GM21825 (cell line): ENCODE measurements around the gene PCSK4.

Source experiments
- ATAC-seq: cut with Tn5 transposase; IDR thresholded peaks from one replicate; pipeline ENCODE4 v1.9.1; 2021; ENCODE audit warnings: mild to moderate bottlenecking, moderate library complexity; ENCODE audit not compliant: unreplicated experiment

PCSK4 gene

DNA sequence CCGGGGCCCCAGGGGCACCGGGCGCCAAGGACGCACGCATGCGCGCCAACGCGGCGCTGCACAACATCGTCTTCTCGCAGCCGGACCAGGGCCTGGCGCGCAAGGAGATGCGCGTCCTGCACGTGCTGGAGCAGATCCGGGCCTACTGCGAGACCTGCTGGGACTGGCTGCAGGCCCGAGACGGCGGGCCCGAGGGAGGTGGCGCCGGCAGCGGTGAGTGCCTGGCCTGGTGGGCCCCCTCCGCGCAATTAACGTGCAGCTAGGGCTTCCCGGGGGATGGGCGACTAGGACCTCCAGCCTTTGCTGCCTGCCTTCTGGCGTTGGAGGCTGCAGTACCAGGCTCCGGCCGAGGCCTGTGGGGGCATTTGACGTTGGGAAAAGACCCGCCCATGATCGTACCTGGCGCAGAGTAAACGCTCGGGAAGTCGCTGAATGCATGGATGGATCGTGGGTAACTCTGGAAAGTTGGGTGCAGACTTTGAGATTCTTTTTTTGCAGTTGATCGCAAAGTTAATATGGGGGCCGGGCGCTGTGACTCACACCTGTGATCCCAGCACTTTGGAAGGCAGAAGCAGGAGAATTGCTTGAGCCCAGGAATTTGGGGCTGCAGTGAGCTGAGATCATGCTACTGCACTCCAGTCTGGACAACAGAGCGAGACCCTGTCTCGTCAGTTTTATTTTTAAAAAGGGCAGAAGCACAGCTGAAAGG, 33.0 kb downstream of the PCSK4 start:
- ATAC-seq: no peak

DNA sequence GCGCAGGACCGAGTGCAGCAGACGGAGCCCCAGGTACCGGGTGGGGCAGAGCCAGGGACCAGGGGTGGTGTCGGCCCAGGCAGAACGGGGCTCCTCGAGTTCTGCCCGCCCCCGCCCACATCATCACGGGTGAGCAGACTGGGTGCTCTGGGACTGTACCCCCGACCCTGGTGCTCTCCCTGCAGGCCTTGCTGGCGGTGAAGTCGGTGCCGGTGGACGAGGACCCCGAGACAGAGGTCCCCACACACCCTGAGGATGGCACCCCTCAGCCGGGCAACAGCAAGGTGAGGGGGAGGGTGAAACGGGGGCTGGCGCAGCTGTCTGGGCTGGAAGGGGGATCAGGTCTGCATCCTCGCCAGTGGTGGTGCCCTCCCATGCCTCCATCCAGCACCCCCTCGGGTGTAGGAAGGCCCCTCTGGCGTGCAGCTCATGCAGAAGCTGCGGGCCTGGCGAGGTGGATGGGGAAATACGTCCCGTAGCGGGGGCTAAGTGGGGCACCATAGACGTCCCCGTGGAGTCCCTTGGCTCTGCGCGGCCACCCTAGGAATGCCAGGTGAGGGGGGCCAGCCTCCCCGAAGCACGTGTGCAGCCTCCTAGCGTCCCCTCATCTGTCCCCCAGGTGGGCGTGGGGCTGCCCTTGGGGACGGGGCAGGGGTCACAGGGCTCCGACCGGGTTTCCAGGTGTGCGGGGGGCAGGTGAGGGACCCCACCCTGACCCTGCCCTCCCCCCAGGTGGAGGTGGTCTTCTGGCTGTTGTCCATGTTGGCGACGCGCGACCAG, 33.8 kb downstream of the PCSK4 start:
- ATAC-seq: no peak

DNA sequence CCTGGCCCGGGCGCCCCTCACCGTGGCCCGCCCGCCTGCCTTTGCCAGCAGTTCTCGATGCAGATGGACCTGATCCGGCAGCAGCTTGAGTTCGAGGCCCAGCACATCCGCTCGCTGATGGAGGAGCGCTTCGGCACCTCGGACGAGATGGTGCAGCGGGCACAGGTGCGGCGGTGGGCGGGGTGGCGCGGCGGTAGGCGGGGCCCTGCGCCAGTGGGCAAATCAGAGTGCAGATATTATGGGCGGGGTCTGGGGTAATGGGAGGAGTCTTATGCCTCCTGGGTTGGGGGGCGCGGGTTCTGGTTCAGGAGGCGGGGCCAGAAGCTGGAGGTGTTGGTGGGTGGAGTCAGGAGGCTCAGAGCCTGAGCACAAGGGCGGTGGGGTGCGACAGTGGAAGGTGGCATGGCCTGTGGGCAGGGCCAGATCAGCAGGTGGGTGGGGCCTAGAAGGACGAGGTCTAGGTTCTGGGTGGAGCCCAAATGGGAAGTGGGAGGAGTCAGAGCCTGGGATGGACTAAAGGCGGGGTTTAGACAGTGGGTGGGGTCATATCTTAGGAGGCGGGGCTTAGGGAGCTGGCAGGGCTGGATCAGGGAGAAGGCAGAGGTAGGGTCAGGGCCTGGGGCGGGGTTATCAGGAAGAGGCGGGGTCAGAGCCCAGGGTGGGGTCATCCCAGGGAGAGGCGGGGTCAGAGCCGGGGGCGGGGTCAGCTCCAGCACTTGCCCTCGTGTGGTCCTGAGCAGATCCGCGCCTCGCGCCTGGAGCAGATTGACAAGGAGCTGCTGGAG, 34.6 kb downstream of the PCSK4 start:
- no peak for ATAC-seq

DNA sequence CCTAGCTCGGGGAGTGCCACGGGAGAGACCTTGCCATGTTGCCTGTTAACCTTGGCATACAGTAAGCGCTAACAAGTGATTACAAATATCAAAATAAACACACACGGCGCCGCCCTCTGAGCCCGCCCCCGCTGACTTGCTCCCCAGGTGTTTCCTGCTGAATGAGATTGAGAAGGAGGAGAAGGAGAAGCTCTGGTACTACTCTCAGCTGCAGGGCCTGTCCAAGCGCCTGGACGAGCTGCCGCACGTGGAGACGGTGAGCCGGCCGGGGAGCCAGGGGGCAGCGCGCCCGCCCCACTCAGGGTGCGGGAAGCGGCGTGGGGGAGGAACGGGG, 35.2 kb downstream of the PCSK4 start:
- no peak for ATAC-seq

DNA sequence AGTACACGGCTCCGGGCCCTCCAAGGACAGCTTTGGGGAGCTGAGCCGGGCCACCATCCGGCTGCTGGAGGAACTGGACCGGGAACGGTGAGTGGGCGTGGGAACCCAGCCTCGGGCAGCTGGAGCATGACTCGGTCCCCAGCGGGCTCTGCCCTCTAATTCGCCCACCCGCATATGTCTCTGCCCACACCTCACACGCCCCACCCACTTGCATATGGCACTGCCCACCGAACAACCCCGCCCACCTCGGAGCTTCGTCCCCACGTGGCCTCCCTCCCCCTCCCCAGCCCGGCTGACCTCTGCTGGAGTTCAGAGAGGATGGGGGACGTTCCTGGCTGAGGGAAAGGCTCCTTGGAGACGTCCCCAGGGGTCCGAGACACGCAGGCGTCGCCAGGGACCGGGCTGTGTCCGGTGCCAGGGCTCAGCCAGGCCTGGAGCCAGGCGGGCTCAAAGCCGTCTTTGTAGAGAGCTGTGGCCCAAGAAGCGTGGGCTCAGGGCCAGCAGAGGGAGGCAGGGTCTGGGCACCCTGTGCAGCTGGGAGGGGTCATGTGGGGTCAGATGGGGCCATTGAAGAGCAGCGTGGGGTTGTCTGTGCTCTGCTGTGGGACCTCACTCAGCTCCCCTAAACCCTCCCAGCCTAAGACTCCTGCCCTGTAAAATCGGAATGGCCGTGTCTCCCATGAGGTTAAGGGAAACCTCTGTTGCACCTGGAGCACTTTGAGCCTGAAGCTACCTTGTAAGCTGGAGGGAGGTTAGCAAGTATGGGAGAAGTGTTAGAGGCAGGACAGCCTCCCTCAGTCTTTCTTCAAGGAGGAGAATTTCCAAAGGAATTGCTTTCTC, 36.4 kb downstream of the PCSK4 start:
- no peak for ATAC-seq

DNA sequence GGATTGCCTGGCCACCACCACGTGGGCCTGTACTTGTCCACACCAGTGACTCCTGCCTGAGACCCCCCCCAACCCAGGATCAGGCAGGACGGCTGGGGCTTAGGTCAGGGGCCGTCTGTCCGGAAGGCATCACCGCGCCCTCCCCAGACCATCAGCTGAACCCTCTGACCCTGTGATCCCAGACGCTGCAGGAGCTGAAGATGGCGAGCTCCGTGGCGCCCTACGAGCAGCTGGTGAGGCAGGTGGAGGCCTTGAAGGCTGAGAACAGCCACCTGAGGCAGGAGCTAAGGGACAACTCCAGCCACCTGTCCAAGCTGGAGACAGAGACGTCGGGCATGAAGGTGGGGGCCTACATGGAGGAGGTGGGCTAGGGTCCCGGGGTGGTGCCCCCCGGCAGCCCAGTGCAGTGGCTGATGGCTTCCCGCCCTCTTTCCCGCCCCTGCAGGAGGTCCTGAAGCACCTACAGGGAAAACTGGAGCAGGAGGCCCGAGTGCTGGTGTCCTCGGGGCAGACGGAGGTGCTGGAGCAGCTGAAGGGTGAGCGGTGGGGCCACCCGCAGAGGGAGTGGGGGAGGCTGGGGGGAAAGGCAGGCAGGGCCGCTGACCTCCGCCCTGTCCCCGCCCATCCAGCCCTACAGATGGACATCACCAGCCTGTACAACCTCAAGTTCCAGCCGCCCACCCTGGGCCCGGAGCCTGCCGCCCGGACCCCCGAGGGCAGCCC, 37.2 kb downstream of the PCSK4 start:
- no peak for ATAC-seq

DNA sequence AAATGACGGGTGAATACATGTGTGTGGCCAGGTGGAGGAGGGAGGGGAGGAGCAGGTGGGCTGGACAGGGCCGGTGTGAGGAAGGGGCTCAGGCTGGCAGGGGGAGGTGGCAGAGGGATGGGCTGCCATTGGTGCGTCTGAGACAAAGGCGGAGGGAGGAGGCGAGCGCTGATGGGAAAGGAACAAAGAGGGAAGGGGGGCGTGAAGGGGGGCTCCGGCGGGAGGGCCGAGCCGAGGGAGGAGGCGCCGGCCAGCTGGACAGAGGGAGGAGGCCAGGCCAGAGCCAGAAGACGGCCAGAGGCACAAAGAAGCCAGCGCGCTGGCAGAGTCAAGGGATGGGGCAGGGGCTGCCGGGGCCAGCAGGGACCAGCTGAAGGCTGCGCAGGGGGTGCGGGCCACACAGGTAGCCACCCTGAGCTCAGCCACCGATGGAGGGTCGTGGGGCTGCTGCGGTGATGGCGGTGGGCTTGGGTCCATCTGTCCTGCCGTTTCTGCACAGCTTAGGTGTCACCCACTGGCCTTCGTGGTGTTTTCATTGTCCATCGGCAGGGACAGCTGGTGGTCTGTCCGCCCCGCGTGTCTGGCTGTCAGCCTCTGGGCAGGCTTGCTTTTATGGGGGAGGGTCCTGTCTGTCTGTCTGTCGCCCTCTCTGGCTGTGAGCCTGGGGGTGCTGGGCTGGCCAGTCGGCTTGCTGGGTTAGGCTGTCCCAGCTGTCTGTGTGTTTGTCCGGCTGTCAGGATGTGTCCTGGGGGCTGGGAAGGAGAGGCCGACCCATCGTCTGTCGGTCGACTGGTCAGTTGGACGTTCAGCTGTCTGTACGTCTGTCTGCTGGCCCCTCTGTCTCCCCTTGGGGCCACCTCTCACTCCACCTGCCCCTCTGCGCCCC, 38.0 kb downstream of the PCSK4 start:
- no peak for ATAC-seq

DNA sequence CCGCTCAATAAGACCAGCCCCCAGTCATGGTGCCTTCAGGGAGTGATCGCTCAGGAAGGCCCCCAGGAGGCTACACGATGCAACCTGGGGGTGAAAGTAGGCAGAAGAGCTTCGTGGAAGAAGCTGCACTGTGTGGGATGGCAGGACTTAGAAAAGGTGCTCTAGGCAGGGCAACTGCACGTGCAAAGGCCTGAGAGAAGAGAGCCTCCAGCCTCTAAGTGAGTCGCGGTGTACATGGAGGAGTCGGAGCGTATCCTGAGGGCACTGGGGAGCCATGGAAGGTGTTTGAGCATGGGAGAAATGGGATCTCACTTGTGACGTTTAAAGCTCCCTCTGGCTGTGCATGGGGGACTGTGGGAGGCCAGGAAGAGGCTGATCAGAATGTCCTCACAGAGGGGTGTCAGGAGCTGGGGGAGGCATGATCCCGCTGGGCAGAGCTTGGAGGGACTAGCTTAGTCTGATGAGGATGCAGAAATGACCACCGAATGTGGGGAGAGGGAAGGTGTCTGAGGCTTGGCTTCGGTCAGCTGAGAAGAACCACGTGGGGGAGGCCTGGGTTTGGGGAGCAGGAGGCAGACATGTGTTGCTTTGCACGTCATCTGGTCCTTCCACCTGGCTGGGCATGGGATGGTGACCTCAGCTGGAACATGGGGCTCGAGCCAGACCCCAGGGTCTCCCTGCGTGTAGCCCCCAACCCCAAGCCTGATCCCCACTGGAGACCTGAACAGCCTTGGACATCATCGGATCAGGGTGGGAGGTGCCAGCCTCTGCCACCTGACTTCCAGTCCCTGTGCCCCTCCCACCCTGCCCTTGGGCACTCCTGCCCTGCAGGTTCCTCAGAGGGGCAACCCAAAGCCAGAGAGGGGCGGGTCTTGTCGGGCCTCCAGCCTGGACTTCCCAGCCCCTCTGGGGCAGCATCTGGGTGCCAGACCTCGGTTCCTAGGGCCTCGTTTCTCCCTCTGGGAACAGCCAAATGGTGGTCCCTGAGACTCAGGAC, 39.1 kb downstream of the PCSK4 start:
- no peak for ATAC-seq

DNA sequence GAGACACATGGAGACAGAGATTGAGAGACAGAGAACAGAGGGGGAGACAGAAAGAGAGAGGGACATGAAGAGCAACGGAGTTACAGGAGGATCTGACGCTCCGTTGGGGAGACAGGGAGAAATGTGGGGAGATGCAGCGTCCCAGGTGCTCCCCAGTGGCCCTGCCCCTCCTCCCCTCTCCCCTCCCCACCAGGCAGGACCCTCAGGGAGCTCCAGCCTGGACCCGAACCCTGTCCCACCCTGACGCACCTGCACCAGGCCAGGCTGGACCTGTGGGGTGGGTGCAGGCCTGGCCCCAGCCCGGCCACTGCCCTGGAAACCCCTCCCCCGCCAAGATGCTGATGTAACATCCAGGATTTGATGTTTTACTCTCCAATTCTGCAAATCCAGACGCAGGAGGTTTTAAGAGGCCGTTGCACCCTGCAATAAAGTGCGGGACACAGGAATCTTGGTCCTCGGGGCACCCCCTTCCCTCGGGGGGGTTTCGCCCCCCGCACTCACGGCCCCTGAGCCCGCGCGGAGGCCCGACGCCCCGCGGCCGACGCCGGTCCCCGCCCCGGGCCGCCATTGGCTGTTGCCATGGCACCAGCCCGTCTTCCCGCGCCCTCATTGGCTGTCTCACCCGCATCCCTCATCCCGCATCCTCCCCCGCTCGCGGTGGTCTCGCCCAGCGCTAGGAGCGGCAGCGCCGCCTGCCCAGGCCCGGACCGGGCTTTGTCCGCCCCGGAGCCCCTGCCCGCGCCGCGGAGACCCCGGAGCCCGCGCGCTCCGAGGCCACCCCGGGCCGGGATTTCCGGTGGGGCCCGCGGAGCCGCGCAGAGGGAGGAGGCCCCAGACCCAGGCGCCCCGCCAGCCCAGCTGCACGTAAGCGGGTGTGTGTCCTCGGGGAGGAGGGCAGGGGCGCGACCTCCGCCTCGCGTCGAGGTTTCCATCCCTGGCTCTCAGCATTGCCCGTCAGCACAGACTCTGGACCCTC, 40.4 kb downstream of the PCSK4 start, which contains the start of gene APC2:
APC2 (plus strand) TSS at position 655 of the 976 bp plus-strand sequence. CDS start 2,881 bp downstream, outside the sequence.
- no peak for ATAC-seq

DNA sequence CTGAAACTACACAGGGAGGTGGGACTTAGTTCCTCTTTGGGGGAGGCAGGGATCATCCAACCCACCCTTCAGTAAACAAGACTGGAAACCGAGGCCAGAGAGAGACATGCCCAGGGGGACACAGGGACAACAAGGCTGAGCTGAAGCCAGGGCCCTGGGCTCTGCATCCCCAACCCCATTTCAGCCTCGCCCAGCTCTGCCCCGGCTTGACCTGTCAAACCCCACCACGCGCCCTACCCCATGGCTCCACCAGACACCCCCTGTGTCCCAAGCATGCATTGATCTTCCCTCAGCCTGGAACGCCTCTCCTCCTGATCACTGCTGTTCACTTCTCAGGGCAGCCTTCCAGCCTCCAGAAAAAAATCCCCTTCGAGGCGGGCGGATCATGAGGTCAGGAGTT, 42.2 kb downstream of the PCSK4 start:
- no peak for ATAC-seq

DNA sequence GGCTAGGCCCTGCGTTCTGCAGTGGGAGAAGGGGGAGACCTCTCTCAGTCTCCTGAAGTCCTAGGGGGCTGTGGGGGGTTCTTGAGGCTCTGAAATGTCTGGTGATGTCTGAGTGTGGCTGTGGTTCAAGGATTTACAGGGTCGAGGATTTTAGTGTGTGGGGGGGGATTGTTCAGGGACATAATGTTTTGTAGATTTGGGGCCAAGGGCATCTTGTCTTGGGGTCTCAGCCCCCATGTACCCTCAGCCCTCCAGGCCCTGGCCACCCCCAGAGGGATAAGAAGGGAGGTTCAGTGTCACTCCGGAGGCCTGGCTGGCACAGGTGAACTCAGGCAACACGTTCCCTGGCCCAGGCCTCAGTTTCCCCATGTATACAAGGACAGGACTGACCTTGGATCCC, 42.6 kb downstream of the PCSK4 start:
- ATAC-seq: no peak

DNA sequence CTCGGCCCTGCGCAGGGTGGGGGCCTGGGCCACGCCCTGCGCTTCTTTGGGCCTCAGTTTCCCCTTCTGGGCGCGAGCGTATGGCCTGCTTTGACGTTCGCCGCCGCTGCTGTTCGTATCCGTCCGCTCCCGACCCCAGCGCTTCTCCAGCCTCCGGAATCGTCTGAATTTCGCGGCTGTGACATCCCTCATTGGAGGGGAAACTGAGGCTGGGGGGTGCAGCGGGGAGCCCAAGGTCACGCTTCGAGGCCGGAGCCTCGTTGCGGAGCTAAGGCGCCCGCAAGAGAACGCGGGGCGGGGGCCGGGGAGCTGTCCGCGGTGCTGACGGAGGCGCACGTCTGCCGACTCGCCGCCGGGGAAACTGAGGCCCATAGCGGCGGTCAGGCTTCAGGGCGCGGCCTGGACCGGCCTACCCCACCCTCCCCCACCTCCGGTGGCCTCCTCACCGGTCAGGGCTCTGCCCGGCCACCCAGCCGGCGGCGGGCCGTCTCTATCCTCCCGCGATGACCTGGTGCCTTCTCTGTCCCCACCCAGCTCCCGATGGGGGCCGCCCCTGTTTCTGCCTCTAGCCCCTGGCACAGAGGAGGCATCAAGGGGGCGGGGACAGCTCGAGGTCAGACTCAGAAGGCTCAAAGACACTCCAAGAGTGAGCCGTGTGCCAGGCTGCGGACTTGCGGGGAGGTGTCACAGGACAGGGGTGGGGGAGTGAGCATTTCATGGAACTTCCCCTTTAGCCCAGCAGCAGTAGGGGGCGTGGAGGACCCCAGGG, 43.3 kb downstream of the PCSK4 start:
- ATAC-seq: no peak

DNA sequence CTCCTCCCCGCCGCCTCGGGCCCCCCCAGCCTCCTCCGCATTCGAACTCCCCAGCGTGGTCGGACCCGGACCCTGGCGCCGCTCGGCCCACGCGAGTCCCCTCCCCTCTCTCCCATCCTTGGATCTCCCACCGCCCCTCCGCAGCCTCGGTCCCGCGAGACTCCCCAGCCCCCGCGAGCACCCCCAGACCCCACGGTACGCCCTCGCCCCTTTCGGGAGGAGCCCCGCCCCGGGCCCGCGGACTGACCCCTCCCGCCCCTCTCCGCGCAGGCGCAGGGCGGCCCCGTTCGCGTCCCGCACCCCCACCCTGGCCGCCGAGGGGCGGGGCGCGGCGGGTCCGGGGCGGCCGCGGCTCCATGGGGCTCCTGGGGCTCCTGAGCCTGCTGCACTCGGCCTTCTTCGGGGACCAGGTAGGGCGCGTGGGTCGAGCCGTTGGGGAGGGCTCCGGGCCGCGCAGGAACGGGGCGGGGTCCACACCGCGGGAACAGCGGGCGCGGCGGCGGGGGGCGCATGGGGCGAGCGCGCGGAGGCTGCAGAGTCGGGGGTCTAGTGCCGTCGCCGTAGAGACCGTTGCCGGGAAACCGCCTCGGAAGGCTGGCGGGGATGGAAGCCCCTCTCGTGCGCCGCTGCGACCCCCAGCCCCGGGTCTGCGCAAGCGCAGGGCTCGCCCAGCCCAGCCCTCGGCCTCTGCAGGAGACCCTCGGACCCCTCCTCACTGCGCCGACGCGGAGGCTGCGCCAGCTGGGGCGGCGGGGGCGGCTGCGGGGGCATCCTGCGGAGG, 44.0 kb downstream of the PCSK4 start:
- no peak for ATAC-seq

DNA sequence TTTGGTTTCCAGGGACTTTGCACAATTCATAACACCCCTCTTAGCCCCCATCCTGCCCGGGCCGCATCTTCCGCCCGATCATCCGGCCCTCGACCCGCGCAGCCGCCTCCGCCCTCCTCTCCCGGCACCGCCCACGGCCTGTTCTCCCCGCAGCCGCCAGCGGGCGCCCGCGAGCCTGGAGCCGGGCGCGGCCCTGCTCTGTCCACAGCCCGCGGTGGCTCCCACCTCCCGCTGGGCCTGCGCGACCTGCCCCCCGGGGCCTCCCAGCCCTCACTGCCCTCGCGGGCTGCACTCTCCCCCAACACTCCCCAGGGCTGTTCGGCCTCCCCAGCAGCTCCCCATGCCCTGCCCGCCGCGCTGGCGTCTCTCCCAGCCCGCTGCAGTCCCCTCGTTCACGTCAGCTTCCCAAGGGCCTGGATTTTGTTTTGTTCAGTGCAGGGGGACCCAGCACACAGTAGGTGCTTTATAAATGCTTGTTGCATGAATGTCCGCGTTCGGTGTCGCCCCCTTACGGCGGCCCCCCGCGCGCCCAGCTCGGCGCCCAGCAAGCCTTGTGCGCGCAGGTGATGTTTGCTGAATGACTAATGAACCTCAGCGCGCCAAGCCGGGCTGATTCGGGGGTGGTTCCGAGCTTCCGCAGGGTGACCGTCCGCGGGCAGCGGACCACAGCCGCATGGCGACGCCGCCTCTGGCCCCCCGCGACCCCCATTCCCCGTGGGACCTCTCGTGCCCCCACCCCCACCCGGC, 44.8 kb downstream of the PCSK4 start:
- ATAC-seq: peak; percentile 73
